Liver (tissue), 9 donors: ENCODE measurements around the gene DRD1. TPM values are rescaled to one million over a fixed set of nuclear protein-coding genes. Genes with fewer than 3 reads are reported as not detected.

ENCODE experiments used
- DNase-seq: peaks from one replicate; pipeline ENCODE4 v3.0.0-alpha.2; 2017; ENCODE audit warnings: low spot score
- H3K27ac ChIP-seq, 2 donors: one replicate each; pipeline ENCODE4 v1.7.0; 2013; ENCODE audit warnings: inconsistent platforms in 2 of 2, low read length in 2 of 2, control low read depth in 1 of 2, low read depth in 1 of 2, mild to moderate bottlenecking in 1 of 2
- H3K27me3 ChIP-seq, 4 donors: one replicate each; pipeline versions ENCODE4 v1.6.1 to v1.7.0; 2013; ENCODE audit warnings: low read length in 3 of 4, inconsistent platforms in 1 of 4, mild to moderate bottlenecking in 1 of 4, moderate library complexity in 1 of 4; ENCODE audit not compliant: control insufficient read depth in 4 of 4, insufficient read depth in 4 of 4
- H3K36me3 ChIP-seq, 4 donors: one replicate each; pipeline versions ENCODE4 v1.6.1 to v1.7.0; 2013; ENCODE audit warnings: low read length in 3 of 4, mild to moderate bottlenecking in 3 of 4, low read depth in 1 of 4, moderate library complexity in 1 of 4; ENCODE audit not compliant: control insufficient read depth in 4 of 4, insufficient read depth in 3 of 4
- H3K4me1 ChIP-seq, 4 donors: one replicate each; pipeline versions ENCODE4 v1.6.1 to v1.7.0; 2013; ENCODE audit warnings: low read length in 3 of 4, mild to moderate bottlenecking in 3 of 4, moderate library complexity in 1 of 4; ENCODE audit not compliant: control insufficient read depth in 4 of 4, insufficient read depth in 4 of 4
- H3K4me3 ChIP-seq, 3 donors: one replicate each; pipeline versions ENCODE4 v1.6.1 to v1.7.0; 2013; ENCODE audit warnings: low read length in 3 of 3, control low read depth in 1 of 3, low read depth in 1 of 3, mild to moderate bottlenecking in 1 of 3
- H3K9ac ChIP-seq, 2 donors: one replicate each; pipeline ENCODE4 v1.7.0; 2013; ENCODE audit warnings: low read length in 2 of 2, mild to moderate bottlenecking in 2 of 2, moderate library complexity in 2 of 2, control low read depth in 1 of 2, low read depth in 1 of 2
- H3K9me3 ChIP-seq, 4 donors: one replicate each; pipeline versions ENCODE4 v1.6.1 to v1.7.0; 2013; ENCODE audit warnings: low read length in 3 of 4; ENCODE audit not compliant: control insufficient read depth in 4 of 4
- ATF3 ChIP-seq: IDR thresholded peaks from 2 replicates; pipeline ENCODE4 v1.6.1; 2016; ENCODE audit warnings: antibody characterized with exemption
- CTCF ChIP-seq: fragments of 150-350 bp; IDR thresholded peaks from 2 replicates; pipeline ENCODE4 v1.5.1; 2017; ENCODE audit warnings: improper control_type of control experiment, low read depth, low read length; ENCODE audit not compliant: missing input control
- EGR1 ChIP-seq, 2 donors: IDR thresholded peaks; 2 replicates each; pipeline ENCODE4 v1.6.1; 2016 to 2018; ENCODE audit warnings: antibody characterized with exemption in 2 of 2, low read depth in 2 of 2
- FOXA1 ChIP-seq: IDR thresholded peaks from 2 replicates; pipeline ENCODE4 v1.6.1; 2016; ENCODE audit warnings: antibody characterized with exemption
- FOXA2 ChIP-seq: IDR thresholded peaks from 2 replicates; pipeline ENCODE4 v1.6.1; 2016; ENCODE audit warnings: antibody characterized with exemption
- GABPA ChIP-seq, 2 donors: IDR thresholded peaks in 1 of 2; conservative IDR thresholded peaks in 1 of 2; 2 replicates each; pipeline ENCODE4 v1.6.1; 2016; ENCODE audit warnings: antibody characterized with exemption in 2 of 2, mild to moderate bottlenecking in 1 of 2, moderate library complexity in 1 of 2
- HNF4A ChIP-seq, 2 donors: conservative IDR thresholded peaks; 2 replicates each; pipeline ENCODE4 v1.6.1; 2016; ENCODE audit warnings: antibody characterized with exemption in 2 of 2, mild to moderate bottlenecking in 2 of 2
- HNF4G ChIP-seq: IDR thresholded peaks from 2 replicates; pipeline ENCODE4 v1.6.1; 2016; ENCODE audit warnings: antibody characterized with exemption
- JUND ChIP-seq, 2 donors: IDR thresholded peaks; 2 replicates each; pipeline ENCODE4 v1.6.1; 2016; ENCODE audit warnings: antibody characterized with exemption in 2 of 2
- SP1 ChIP-seq: IDR thresholded peaks from 2 replicates; pipeline ENCODE4 v1.6.1; 2018; ENCODE audit warnings: antibody characterized with exemption, mild to moderate bottlenecking
- TAF1 ChIP-seq: conservative IDR thresholded peaks from 2 replicates; pipeline ENCODE4 v1.6.1; 2016; ENCODE audit warnings: antibody characterized with exemption, mild to moderate bottlenecking
- YY1 ChIP-seq: IDR thresholded peaks from 2 replicates; pipeline ENCODE4 v1.6.1; 2016; ENCODE audit warnings: antibody characterized with exemption, mild to moderate bottlenecking
- ZBTB33 ChIP-seq: IDR thresholded peaks from 2 replicates; pipeline ENCODE4 v1.6.1; 2016; ENCODE audit warnings: antibody characterized with exemption
- WGBS: extraction: QIAGEN DNeasy Blood & Tissue Kit; methylation state at CpG from one replicate; pipeline ENCODE4 v1.1.7; 2013; 5-methylcytosine and 5-hydroxymethylcytosine counted together
- polyA plus RNA-seq, 2 donors: library from polyadenylated mRNA; stranded (reverse) in 1 of 2; unstranded in 1 of 2; fragments of 200-250 nt in 1 of 2; fragments of >200 nt in 1 of 2; fragmentation: Nextera tagmentation in 1 of 2; extraction: Ambion mirVana in 1 of 2; gene quantifications; one replicate each; pipeline versions ENCODE4 v1.2.1 to v1.2.3, GENCODE V29; 2013 to 2015
- total RNA-seq, 2 donors: library from RNA; depleted of rRNA; stranded (reverse); fragments of >200 nt; gene quantifications; one replicate each; pipeline ENCODE4 v1.2.3, GENCODE V29; 2014
- TF ChIP-seq, protein P1 (sequence below): IDR thresholded peaks from 2 replicates; pipeline ENCODE4 v1.6.1; 2016; ENCODE audit warnings: antibody characterized with exemption, mild to moderate bottlenecking
- TF ChIP-seq, protein P2 (sequence below): IDR thresholded peaks from 2 replicates; pipeline ENCODE4 v1.6.1; 2016; ENCODE audit warnings: antibody characterized with exemption
- donor health status: healthy.
- donor health status: healthy.
- donor health status: healthy.
- donor health status: healthy.
- donor health status: healthy.

Gene DRD1
- total and polyA plus RNA-seq, 4 donors: 0.05 to 0.17 TPM; not detected in 2

DNA sequence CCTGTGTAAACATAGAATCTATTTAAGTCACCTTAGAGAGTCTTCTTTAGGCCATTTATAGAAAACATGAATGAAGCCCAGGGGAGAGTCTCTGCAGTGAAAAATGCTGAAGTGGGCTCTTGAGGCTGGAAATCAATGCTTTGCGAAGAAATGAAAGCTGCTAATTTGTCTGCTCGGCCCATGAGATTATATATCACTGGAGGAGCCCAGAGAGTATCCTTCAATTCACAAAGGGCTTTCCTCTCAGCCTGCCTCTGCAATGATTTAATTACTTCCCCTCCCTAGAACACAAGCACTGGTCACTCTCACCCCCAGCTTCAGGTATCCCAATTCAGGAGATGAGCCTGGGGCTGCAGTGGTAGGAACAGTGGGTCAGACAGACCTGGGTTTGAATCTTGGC lies 8.2 kb upstream of the DRD1 start:
- Histone ChIP-seq H3K27ac (no peak overlapping the region), H3K36me3 (no peaks in the 10 kb centered on the region), H3K27me3 (no peaks in the 10 kb centered on the region), H3K9me3 (no peaks in the 10 kb centered on the region), H3K4me3 (no peak overlapping the region), H3K4me1 (no peaks in the 10 kb centered on the region), H3K9ac (no peak overlapping the region)
- TF ChIP-seq FOXA2 (no peak), CTCF (no peak), TAF1 (no peak), YY1 (no peak)
- TF ChIP-seq, protein P1, sequence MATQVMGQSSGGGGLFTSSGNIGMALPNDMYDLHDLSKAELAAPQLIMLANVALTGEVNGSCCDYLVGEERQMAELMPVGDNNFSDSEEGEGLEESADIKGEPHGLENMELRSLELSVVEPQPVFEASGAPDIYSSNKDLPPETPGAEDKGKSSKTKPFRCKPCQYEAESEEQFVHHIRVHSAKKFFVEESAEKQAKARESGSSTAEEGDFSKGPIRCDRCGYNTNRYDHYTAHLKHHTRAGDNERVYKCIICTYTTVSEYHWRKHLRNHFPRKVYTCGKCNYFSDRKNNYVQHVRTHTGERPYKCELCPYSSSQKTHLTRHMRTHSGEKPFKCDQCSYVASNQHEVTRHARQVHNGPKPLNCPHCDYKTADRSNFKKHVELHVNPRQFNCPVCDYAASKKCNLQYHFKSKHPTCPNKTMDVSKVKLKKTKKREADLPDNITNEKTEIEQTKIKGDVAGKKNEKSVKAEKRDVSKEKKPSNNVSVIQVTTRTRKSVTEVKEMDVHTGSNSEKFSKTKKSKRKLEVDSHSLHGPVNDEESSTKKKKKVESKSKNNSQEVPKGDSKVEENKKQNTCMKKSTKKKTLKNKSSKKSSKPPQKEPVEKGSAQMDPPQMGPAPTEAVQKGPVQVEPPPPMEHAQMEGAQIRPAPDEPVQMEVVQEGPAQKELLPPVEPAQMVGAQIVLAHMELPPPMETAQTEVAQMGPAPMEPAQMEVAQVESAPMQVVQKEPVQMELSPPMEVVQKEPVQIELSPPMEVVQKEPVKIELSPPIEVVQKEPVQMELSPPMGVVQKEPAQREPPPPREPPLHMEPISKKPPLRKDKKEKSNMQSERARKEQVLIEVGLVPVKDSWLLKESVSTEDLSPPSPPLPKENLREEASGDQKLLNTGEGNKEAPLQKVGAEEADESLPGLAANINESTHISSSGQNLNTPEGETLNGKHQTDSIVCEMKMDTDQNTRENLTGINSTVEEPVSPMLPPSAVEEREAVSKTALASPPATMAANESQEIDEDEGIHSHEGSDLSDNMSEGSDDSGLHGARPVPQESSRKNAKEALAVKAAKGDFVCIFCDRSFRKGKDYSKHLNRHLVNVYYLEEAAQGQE: no peak
- WGBS: 87% methylated on average over 2 of the region's 2 CpGs
- no peak for DNase-seq

- H3K4me1 ChIP-seq: peaks cover 8 to 23% (median 14%) of the 10 kb centered on the region in 4 donors
- no peak overlapping the region for H3K4me3 ChIP-seq
- TF ChIP-seq JUND (IDR thresholded peaks at IDR 0.05): no peak
- TF ChIP-seq HNF4A (conservative IDR thresholded peaks at IDR 0.05): no peak
- TF ChIP-seq ZBTB33: no peak
- no peak for TF ChIP-seq EGR1 (IDR thresholded peaks at IDR 0.05; ENCODE audit: low read depth in 2 of 2)
- H3K27me3 ChIP-seq: no peaks in the 10 kb centered on the region
- no peaks in the 10 kb centered on the region for H3K9me3 ChIP-seq
- H3K9ac ChIP-seq: no peak overlapping the region
- no peaks in the 10 kb centered on the region for H3K36me3 ChIP-seq
- H3K27ac ChIP-seq: no peak overlapping the region
- DNase-seq: no peak
- WGBS: 73% methylated on average over 3 of the region's 3 CpGs
Measured at GRCh38 chr5:175448276-175448675, 4.3 kb upstream of the DRD1 start.

GRCh38 chr5:175447571-175447970 lies 3.6 kb upstream of the DRD1 start:
- Histone ChIP-seq H3K4me1 (peaks cover 8 to 23% (median 14%) of the 10 kb centered on the region in 4 donors), H3K27ac (no peak overlapping the region), H3K9me3 (no peaks in the 10 kb centered on the region), H3K27me3 (no peaks in the 10 kb centered on the region), H3K9ac (no peak overlapping the region), H3K36me3 (no peaks in the 10 kb centered on the region), H3K4me3 (no peak overlapping the region)
- 21% methylated on average over 2 of the region's 2 CpGs for WGBS
- DNase-seq: no peak
- TF ChIP-seq FOXA1 (no peak), TAF1 (no peak), SP1 (no peak), FOXA2 (no peak), ATF3 (no peak), HNF4G (no peak), JUND (IDR thresholded peaks at IDR 0.05) (no peak), HNF4A (conservative IDR thresholded peaks at IDR 0.05) (no peak), GABPA (IDR thresholded peaks at IDR 0.05 in 1 of 2, conservative IDR thresholded peaks at IDR 0.05 in 1 of 2) (no peak)
- TF ChIP-seq, protein P1: no peak
- TF ChIP-seq, protein P2, sequence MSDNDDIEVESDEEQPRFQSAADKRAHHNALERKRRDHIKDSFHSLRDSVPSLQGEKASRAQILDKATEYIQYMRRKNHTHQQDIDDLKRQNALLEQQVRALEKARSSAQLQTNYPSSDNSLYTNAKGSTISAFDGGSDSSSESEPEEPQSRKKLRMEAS: no peak
